Right lobe of liver (tissue), 4 donors: ENCODE measurements around the gene ANKRD18A.
"Not testable (repeated sequence)": the region's sequence is repeated elsewhere in the genome, so short reads cannot be mapped to it uniquely, and the experiment has no call there.

Source experiments
- POLR2A ChIP-seq: fragments of 450-650 bp; IDR thresholded peaks from one replicate; pipeline ENCODE4 v1.6.1; 2017; ENCODE audit warnings: antibody characterized with exemption, mild to moderate bottlenecking
- TF ChIP-seq, protein P1 (sequence below), 4 donors: fragments of 200-600 bp in 3 of 4; fragments of 450-650 bp in 1 of 4; IDR thresholded peaks; one replicate each; pipeline versions ENCODE4 v1.5.1 to v1.8.0; 2016 to 2022; ENCODE audit warnings: antibody characterized with exemption in 4 of 4, mild to moderate bottlenecking in 2 of 4
- donor health status: DM: no; HTN: no; CAD: no.
- donor health status: DM: no; HTN: no; CAD: no.
- donor health status: DM: no; HTN: yes; CAD: no.

DNA sequence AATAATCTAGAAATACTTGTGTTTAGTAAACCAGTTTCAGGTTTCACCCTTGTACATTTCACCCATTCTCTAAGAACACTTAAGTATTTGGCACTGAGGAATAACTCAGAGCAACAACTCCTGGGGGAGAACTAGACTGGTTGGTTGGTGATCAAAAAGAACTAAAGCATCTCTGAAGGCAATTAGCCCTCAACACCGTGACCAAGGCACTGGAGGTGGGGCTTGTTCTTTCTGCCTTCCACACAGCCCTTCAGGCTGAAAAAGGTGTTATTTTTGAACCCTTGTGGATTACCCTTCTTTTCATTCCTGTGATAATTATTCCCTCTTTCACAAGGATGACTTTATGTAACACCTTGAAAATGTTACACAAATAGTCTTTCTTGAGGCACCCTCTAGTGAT lies 44.2 kb downstream of the ANKRD18A start:
- TF ChIP-seq, protein P1, sequence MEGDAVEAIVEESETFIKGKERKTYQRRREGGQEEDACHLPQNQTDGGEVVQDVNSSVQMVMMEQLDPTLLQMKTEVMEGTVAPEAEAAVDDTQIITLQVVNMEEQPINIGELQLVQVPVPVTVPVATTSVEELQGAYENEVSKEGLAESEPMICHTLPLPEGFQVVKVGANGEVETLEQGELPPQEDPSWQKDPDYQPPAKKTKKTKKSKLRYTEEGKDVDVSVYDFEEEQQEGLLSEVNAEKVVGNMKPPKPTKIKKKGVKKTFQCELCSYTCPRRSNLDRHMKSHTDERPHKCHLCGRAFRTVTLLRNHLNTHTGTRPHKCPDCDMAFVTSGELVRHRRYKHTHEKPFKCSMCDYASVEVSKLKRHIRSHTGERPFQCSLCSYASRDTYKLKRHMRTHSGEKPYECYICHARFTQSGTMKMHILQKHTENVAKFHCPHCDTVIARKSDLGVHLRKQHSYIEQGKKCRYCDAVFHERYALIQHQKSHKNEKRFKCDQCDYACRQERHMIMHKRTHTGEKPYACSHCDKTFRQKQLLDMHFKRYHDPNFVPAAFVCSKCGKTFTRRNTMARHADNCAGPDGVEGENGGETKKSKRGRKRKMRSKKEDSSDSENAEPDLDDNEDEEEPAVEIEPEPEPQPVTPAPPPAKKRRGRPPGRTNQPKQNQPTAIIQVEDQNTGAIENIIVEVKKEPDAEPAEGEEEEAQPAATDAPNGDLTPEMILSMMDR (IDR thresholded peaks at IDR 0.05): peak in 1 of 4 donors; percentile 17
- not testable (repeated sequence) for TF ChIP-seq POLR2A
